ENCODE results near the gene SPATA19. TPM values are rescaled to one million over a fixed set of nuclear protein-coding genes. Genes with fewer than 3 reads are reported as not detected.

SPATA19 gene
- total and polyA plus RNA-seq, 11 donors = not detected

- 44 to 51% (median 47%) methylated on average over 5 of the region's 5 CpGs for WGBS, 4 donors
- no peak overlapping the region for H3K27ac ChIP-seq
- ATAC-seq (peak; percentile 76 to 95 (median 87)), DNase-seq (peak in 2 of 5 donors; percentile 55 to 63)
- H3K4me1 ChIP-seq = peaks cover 0 to 14% (median 0%) of the 10 kb centered on the region in 12 donors
- H3K9me3 ChIP-seq = no peaks in the 10 kb centered on the region
- no peak overlapping the region for H3K4me3 ChIP-seq
- TF ChIP-seq POLR2A (IDR thresholded peaks at IDR 0.05) (no peak), CTCF (IDR thresholded peaks at IDR 0.05) (no peak)
- H3K36me3 ChIP-seq = no peaks in the 10 kb centered on the region
- peaks cover 0 to 5% (median 0%) of the 10 kb centered on the region in 9 donors for H3K27me3 ChIP-seq
- intact Hi-C loops (cut with DNase I) = loop anchor here in 2 of 10 donors (5.0 to 10.0 kb wide), 2 partner anchors 118 to 191 kb away; no protein-coding TSS in a partner anchor
Measured at GRCh38 chr11:133815636-133816035, 29.7 kb downstream of the SPATA19 start.

- intact Hi-C loops (cut with DNase I) = loop anchor here in 2 of 10 donors (5.0 to 10.0 kb wide), 2 partner anchors 117 to 190 kb away; no protein-coding TSS in a partner anchor
- no peak for TF ChIP-seq POLR2A (IDR thresholded peaks at IDR 0.05)
- no peak for TF ChIP-seq CTCF (IDR thresholded peaks at IDR 0.05)
- Histone ChIP-seq H3K36me3 (no peaks in the 10 kb centered on the region), H3K4me1 (peaks cover 0 to 22% (median 0%) of the 10 kb centered on the region in 12 donors), H3K27me3 (peaks cover 0 to 13% (median 0%) of the 10 kb centered on the region in 9 donors), H3K27ac (no peak overlapping the region), H3K9me3 (no peaks in the 10 kb centered on the region), H3K4me3 (no peak overlapping the region)
- 77 to 95% (median 81%) methylated on average over 8 of the region's 8 CpGs for WGBS, 4 donors
- ATAC-seq (no peak), DNase-seq (no peak)
Measured at GRCh38 chr11:133814588-133815100, 30.7 kb downstream of the SPATA19 start.

- no peak for ATAC-seq
- Histone ChIP-seq H3K27ac (no peak overlapping the region), H3K4me3 (no peak overlapping the region), H3K27me3 (peaks cover 0 to 27% (median 3%) of the 10 kb centered on the region in 9 donors), H3K36me3 (no peaks in the 10 kb centered on the region), H3K4me1 (peaks cover 0 to 24% (median 0%) of the 10 kb centered on the region in 12 donors), H3K9me3 (no peaks in the 10 kb centered on the region)
- no peak for DNase-seq
- TF ChIP-seq CTCF (IDR thresholded peaks at IDR 0.05) (no peak), POLR2A (IDR thresholded peaks at IDR 0.05) (no peak)
- intact Hi-C loops (cut with DNase I) = loop anchor here in 1 of 10 donors (10.0 kb wide), 1 partner anchor 187 kb away; no protein-coding TSS in a partner anchor
- 52 to 66% (median 58%) methylated on average over 10 of the region's 10 CpGs for WGBS, 4 donors
Measured at GRCh38 chr11:133811850-133812685, 33.2 kb downstream of the SPATA19 start.

- Histone ChIP-seq H3K27ac (no peak overlapping the region), H3K4me1 (peaks cover 0 to 17% (median 0%) of the 10 kb centered on the region in 12 donors), H3K27me3 (peaks cover 0 to 31% (median 3%) of the 10 kb centered on the region in 9 donors), H3K9me3 (no peaks in the 10 kb centered on the region), H3K36me3 (no peaks in the 10 kb centered on the region), H3K4me3 (no peak overlapping the region)
- intact Hi-C loops (cut with DNase I) = loop anchor here in 1 of 10 donors (10.0 kb wide), 1 partner anchor 186 kb away; no protein-coding TSS in a partner anchor
- 69 to 77% (median 74%) methylated on average over 7 of the region's 7 CpGs for WGBS, 4 donors
- ATAC-seq = no peak
- no peak for TF ChIP-seq POLR2A (IDR thresholded peaks at IDR 0.05)
- no peak for TF ChIP-seq CTCF (IDR thresholded peaks at IDR 0.05)
- no peak for DNase-seq
Measured at GRCh38 chr11:133810766-133811165, 34.5 kb downstream of the SPATA19 start.

Data from heart left ventricle (tissue), 16 donors.